ENCODE data around the gene DAAM1. TPM values are rescaled to one million over a fixed set of nuclear protein-coding genes. Genes with fewer than 3 reads are reported as not detected.

The DAAM1 gene
- polyA plus RNA-seq, 1 donor (not counting 4 experiments of a cell fraction or from before 2014, with no cell fraction given) = 44.6 TPM

- DNase-seq (ENCODE audit: low read depth, low spot score) = no peak
- Histone ChIP-seq H3K79me2 (ENCODE audit: control insufficient read depth, insufficient read depth, low read length) (no peaks in the 10 kb centered on the region), H4K20me1 (ENCODE audit: control insufficient read depth, extremely low read depth, insufficient read depth, low read length) (no peaks in the 10 kb centered on the region)
Observed at GRCh38 chr14:59415836-59416602, 227.6 kb downstream of the DAAM1 start.

GRCh38 chr14:59417311-59417710 is 228.8 kb downstream of the DAAM1 start:
- FAIRE-seq = no peak
- dilution Hi-C loops (cut with MboI; ENCODE audit: extremely low pct_ligation_motif_present, low sequenced_read_pairs) = no loop called here
- H3K4me2 ChIP-seq (ENCODE audit: control insufficient read depth, extremely low read depth, insufficient read depth, low read depth, low read length) = no peak overlapping the region
- no peak overlapping the region for H3K9ac ChIP-seq (ENCODE audit: control insufficient read depth, extremely low read depth, insufficient read depth, low read length)
- no peak for DNase-seq (ENCODE audit: low read depth, low spot score)
- H3K9me1 ChIP-seq (ENCODE audit: control insufficient read depth, extremely low read depth, insufficient read depth, low read length) = no peaks in the 10 kb centered on the region
- H3K4me3 ChIP-seq (ENCODE audit: control insufficient read depth in 2 of 3, extremely low read depth in 1 of 3, insufficient read depth in 2 of 3, low read depth in 1 of 3, low read length in 3 of 3) = no peak overlapping the region
- no peaks in the 10 kb centered on the region for H3K79me2 ChIP-seq (ENCODE audit: control insufficient read depth, insufficient read depth, low read length)
- no peaks in the 10 kb centered on the region for H4K20me1 ChIP-seq (ENCODE audit: control insufficient read depth, extremely low read depth, insufficient read depth, low read length)
- no peaks in the 10 kb centered on the region for H3K9me3 ChIP-seq (ENCODE audit: control insufficient read depth, low read depth, low read length)
- no peak overlapping the region for H3K27ac ChIP-seq (ENCODE audit: control insufficient read depth, insufficient read depth, low read length)
- H3K36me3 ChIP-seq (ENCODE audit: control insufficient read depth in 2 of 2, extremely low read depth in 1 of 2, insufficient read depth in 2 of 2, low read length in 2 of 2) = no peaks in the 10 kb centered on the region
- H3K27me3 ChIP-seq (ENCODE audit: control insufficient read depth, extremely low read depth, insufficient read depth, low read length) = no peaks in the 10 kb centered on the region
- H2AFZ ChIP-seq (ENCODE audit: control insufficient read depth, low read length) = no peak overlapping the region
- H3K4me1 ChIP-seq (ENCODE audit: control insufficient read depth, extremely low read depth, insufficient read depth, low read length) = peaks cover 2% of the 10 kb centered on the region
- TF ChIP-seq EZH2 (IDR thresholded peaks at IDR 0.05; ENCODE audit: low read length) = no peak
- TF ChIP-seq CTCF (optimal IDR thresholded peaks at IDR 0.05 in 1 of 3, IDR thresholded peaks at IDR 0.05 in 1 of 3, conservative IDR thresholded peaks at IDR 0.05 in 1 of 3; ENCODE audit: extremely low read depth in 1 of 3, insufficient read depth in 2 of 3, low read length in 3 of 3) = no peak

More at GRCh38 chr14:59415836-59416602, 227.6 kb downstream of the DAAM1 start:
- H3K9me3 ChIP-seq (ENCODE audit: control insufficient read depth, low read depth, low read length) = no peaks in the 10 kb centered on the region
- H3K4me1 ChIP-seq (ENCODE audit: control insufficient read depth, extremely low read depth, insufficient read depth, low read length) = peaks cover 2% of the 10 kb centered on the region
- H3K27ac ChIP-seq (ENCODE audit: control insufficient read depth, insufficient read depth, low read length) = no peak overlapping the region
- TF ChIP-seq EZH2 (IDR thresholded peaks at IDR 0.05; ENCODE audit: low read length) = no peak
- no peak for TF ChIP-seq CTCF (optimal IDR thresholded peaks at IDR 0.05 in 1 of 3, IDR thresholded peaks at IDR 0.05 in 1 of 3, conservative IDR thresholded peaks at IDR 0.05 in 1 of 3; ENCODE audit: extremely low read depth in 1 of 3, insufficient read depth in 2 of 3, low read length in 3 of 3)
- H2AFZ ChIP-seq (ENCODE audit: control insufficient read depth, low read length) = no peak overlapping the region
- FAIRE-seq = no peak
- no peak overlapping the region for H3K4me3 ChIP-seq (ENCODE audit: control insufficient read depth in 2 of 3, extremely low read depth in 1 of 3, insufficient read depth in 2 of 3, low read depth in 1 of 3, low read length in 3 of 3)
- no peaks in the 10 kb centered on the region for H3K9me1 ChIP-seq (ENCODE audit: control insufficient read depth, extremely low read depth, insufficient read depth, low read length)
- H3K36me3 ChIP-seq (ENCODE audit: control insufficient read depth in 2 of 2, extremely low read depth in 1 of 2, insufficient read depth in 2 of 2, low read length in 2 of 2) = no peaks in the 10 kb centered on the region
- H3K27me3 ChIP-seq (ENCODE audit: control insufficient read depth, extremely low read depth, insufficient read depth, low read length) = no peaks in the 10 kb centered on the region
- H3K9ac ChIP-seq (ENCODE audit: control insufficient read depth, extremely low read depth, insufficient read depth, low read length) = no peak overlapping the region
- no peak overlapping the region for H3K4me2 ChIP-seq (ENCODE audit: control insufficient read depth, extremely low read depth, insufficient read depth, low read depth, low read length)
- dilution Hi-C loops (cut with MboI; ENCODE audit: extremely low pct_ligation_motif_present, low sequenced_read_pairs) = no loop called here
